Left ventricle myocardium inferior (tissue), 1 donor: Measurements from ENCODE around the gene NHERF2. TPM values are rescaled to one million over a fixed set of nuclear protein-coding genes. Genes with fewer than 3 reads are reported as not detected.
A peak's percentile ranks its signal among the peaks of the same experiment; 100 is the strongest.

Experiments used
- DNase-seq: peaks from one replicate; pipeline ENCODE4 v3.0.0-alpha.2; 2020
- H3K27ac ChIP-seq: fragments of 200-600 bp; replicated peaks from 2 replicates; pipeline ENCODE4 v1.8.0; 2021
- H3K27me3 ChIP-seq: fragments of 200-600 bp; 2 replicates; pipeline ENCODE4 v1.8.0; 2021; ENCODE audit warnings: low read depth
- H3K36me3 ChIP-seq: fragments of 200-600 bp; 2 replicates; pipeline ENCODE4 v1.8.0; 2021
- H3K4me1 ChIP-seq: fragments of 200-600 bp; 2 replicates; pipeline ENCODE4 v1.8.0; 2021
- H3K4me3 ChIP-seq: fragments of 200-600 bp; 2 replicates; pipeline ENCODE4 v1.8.0; 2021; ENCODE audit warnings: mild to moderate bottlenecking, moderate library complexity
- H3K9me3 ChIP-seq: fragments of 200-600 bp; replicated peaks from 2 replicates; pipeline ENCODE4 v1.8.0; 2021
- CTCF ChIP-seq: fragments of 200-600 bp; IDR thresholded peaks from 2 replicates; pipeline ENCODE4 v1.8.0; 2021; ENCODE audit warnings: antibody characterized with exemption, mild to moderate bottlenecking, borderline replicate concordance
- intact Hi-C: fragments of 100-400 bp; cut with micrococcal nuclease; formaldehyde crosslinking; loops from one replicate; pipeline ENCODE4 v1.11.0; 2022
- total RNA-seq: library from RNA; stranded (reverse); fragmentation: NEBNext Ultra II Directional; extraction: Animal tissue kit (Norgen Biotek cat#: 25700); gene quantifications from one replicate; pipeline ENCODE4 v1.2.1, GENCODE V29; 2021
- donor health status: DM: no; HTN: yes; CAD: no; lungs with severe emphysema.

NHERF2 gene
- total RNA-seq, 1 donor from 2014 or later = 221 TPM

- Histone ChIP-seq H3K9me3 (no peaks in the 10 kb centered on the region), H3K36me3 (peaks cover 57% of the 10 kb centered on the region), H3K27ac (no peak overlapping the region), H3K4me3 (no peak overlapping the region), H3K4me1 (peaks cover 46% of the 10 kb centered on the region), H3K27me3 (no peaks in the 10 kb centered on the region)
- intact Hi-C loops = no loop called here
- no peak for TF ChIP-seq CTCF
- DNase-seq = no peak
Measured at GRCh38 chr16:2002406-2003230, 24.1 kb upstream of the NHERF2 start.

GRCh38 chr16:2003231-2003826 is 23.4 kb upstream of the NHERF2 start:
- Histone ChIP-seq H3K27me3 (no peaks in the 10 kb centered on the region), H3K36me3 (peaks cover 50% of the 10 kb centered on the region), H3K4me3 (no peak overlapping the region), H3K27ac (peak overlapping the region; percentile 71), H3K9me3 (no peaks in the 10 kb centered on the region), H3K4me1 (peaks cover 53% of the 10 kb centered on the region)
- no peak for TF ChIP-seq CTCF
- no peak for DNase-seq
- intact Hi-C loops = no loop called here

GRCh38 chr16:2003827-2004641 is 22.7 kb upstream of the NHERF2 start:
- TF ChIP-seq CTCF = peak; percentile 98
- Histone ChIP-seq H3K4me3 (peak overlapping the region; percentile 53), H3K36me3 (peaks cover 43% of the 10 kb centered on the region), H3K4me1 (peaks cover 61% of the 10 kb centered on the region), H3K27me3 (no peaks in the 10 kb centered on the region), H3K27ac (peak overlapping the region; percentile 71), H3K9me3 (no peaks in the 10 kb centered on the region)
- intact Hi-C loops = no loop called here
- DNase-seq = peak; percentile 90

GRCh38 chr16:2004795-2005517 is 21.7 kb upstream of the NHERF2 start:
- Histone ChIP-seq H3K36me3 (peaks cover 34% of the 10 kb centered on the region), H3K4me1 (peaks cover 67% of the 10 kb centered on the region), H3K27ac (no peak overlapping the region), H3K27me3 (no peaks in the 10 kb centered on the region), H3K9me3 (no peaks in the 10 kb centered on the region), H3K4me3 (no peak overlapping the region)
- intact Hi-C loops = no loop called here
- DNase-seq = no peak
- TF ChIP-seq CTCF = no peak

GRCh38 chr16:2005646-2006045 is 21.1 kb upstream of the NHERF2 start:
- no peaks in the 10 kb centered on the region for H3K27me3 ChIP-seq
- intact Hi-C loops = no loop called here

More at GRCh38 chr16:2005646-2006045, 21.1 kb upstream of the NHERF2 start:
- H3K27ac ChIP-seq = no peak overlapping the region
- TF ChIP-seq CTCF = no peak
- peaks cover 74% of the 10 kb centered on the region for H3K4me1 ChIP-seq
- H3K9me3 ChIP-seq = no peaks in the 10 kb centered on the region
- H3K36me3 ChIP-seq = peaks cover 28% of the 10 kb centered on the region
- DNase-seq = no peak
- no peak overlapping the region for H3K4me3 ChIP-seq
